ENCODE data around the gene GSTM4. TPM values are rescaled to one million over a fixed set of nuclear protein-coding genes. Genes with fewer than 3 reads are reported as not detected.

Gene GSTM4
- total RNA-seq, 1 donor from 2014 or later, result 12.7 TPM

DNA sequence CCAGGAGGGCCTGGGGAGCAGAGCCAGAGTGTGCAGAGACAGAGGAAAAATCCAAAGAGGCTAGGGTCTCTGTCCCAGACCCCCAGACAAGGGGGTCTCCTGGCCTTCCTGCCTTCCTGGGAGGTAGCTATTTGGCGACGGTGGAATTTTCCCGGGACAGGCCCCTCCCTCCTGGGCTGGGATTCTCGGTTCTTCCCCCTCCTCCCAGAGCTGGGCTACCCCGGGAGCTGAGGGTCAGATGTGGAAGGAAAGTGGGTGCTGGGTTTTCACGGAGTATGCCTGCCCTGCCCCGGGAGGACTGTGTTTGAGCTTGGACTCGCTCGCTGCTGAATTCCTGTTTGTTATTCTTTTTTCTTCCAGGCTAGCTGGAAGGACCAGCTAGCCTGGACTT is 35.5 kb upstream of the GSTM4 start:
- DNase-seq (ENCODE audit: low read depth), result no peak
- TF ChIP-seq, protein P1, sequence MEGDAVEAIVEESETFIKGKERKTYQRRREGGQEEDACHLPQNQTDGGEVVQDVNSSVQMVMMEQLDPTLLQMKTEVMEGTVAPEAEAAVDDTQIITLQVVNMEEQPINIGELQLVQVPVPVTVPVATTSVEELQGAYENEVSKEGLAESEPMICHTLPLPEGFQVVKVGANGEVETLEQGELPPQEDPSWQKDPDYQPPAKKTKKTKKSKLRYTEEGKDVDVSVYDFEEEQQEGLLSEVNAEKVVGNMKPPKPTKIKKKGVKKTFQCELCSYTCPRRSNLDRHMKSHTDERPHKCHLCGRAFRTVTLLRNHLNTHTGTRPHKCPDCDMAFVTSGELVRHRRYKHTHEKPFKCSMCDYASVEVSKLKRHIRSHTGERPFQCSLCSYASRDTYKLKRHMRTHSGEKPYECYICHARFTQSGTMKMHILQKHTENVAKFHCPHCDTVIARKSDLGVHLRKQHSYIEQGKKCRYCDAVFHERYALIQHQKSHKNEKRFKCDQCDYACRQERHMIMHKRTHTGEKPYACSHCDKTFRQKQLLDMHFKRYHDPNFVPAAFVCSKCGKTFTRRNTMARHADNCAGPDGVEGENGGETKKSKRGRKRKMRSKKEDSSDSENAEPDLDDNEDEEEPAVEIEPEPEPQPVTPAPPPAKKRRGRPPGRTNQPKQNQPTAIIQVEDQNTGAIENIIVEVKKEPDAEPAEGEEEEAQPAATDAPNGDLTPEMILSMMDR (IDR thresholded peaks at IDR 0.05; ENCODE audit: insufficient read depth, low read length, poor library complexity, severe bottlenecking), result no peak
- no peaks in the 10 kb centered on the region for H3K27me3 ChIP-seq (ENCODE audit: control insufficient read depth, insufficient read depth, low read length)
- H3K36me3 ChIP-seq (ENCODE audit: control insufficient read depth, insufficient read depth, low read length), result no peaks in the 10 kb centered on the region
- peak overlapping the region; percentile 96 for H3K4me3 ChIP-seq (ENCODE audit: low read depth, low read length)

DNA sequence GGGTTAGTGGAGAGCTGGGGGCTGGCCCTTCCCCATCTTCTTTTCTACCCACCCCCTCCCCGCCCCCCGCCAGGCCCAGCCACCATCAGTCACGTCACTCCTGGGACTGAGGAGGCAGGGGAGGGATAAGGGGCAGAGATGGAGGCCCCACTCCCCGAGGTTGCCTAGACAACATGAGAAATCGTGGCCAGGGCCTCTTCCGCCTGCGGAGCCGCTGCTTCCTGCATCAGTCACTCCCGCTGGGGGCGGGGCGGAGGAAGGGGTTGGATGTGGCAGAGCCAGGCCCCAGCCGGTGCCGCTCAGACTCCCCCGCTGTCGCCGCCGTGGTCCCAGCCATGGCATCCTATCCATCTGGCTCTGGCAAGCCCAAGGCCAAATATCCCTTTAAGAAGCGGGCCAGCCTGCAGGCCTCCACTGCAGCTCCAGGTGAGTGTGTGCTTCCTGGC is 35.0 kb upstream of the GSTM4 start:
- peak overlapping the region; percentile 96 for H3K4me3 ChIP-seq (ENCODE audit: low read depth, low read length)
- H3K36me3 ChIP-seq (ENCODE audit: control insufficient read depth, insufficient read depth, low read length), result no peaks in the 10 kb centered on the region
- TF ChIP-seq, protein P1 (IDR thresholded peaks at IDR 0.05; ENCODE audit: insufficient read depth, low read length, poor library complexity, severe bottlenecking), result no peak
- H3K27me3 ChIP-seq (ENCODE audit: control insufficient read depth, insufficient read depth, low read length), result no peaks in the 10 kb centered on the region
- DNase-seq (ENCODE audit: low read depth), result peak; percentile 78

DNA sequence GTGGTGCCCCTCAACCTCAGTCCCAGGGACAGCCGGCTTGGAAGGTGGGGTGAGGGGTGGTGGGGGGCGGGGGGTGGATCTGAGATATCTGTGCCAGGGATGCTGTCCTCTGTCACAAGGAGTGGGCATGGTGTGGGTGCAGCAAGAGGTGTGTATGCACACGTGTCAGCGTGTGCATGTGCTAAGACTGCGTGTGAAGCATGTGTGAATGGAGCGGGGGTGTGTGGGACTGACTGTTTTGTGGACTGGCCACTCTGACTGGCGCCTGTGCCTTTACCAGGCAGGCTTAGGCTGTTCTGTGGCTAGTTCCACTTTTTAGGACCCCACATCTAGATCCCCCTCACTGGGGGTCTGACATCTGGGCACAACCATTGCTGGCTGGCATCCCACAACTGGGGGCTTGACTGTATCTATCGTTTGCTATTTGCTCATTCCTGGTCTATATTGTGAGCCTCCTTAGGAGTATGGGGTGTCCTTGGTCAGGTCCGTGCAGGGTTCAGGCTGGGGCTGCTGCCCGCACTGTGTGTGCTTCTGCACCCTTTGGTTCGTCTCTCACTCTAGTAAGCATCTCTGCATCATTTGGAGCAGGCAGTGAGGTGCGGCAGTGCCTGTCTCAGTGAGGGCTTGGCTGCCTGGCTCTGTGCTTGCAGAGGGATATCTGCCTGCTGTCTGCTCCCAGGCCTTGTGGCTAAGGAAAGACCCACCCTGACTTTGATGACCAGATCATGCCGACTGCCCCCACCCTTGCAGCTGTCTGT is 34.3 kb upstream of the GSTM4 start:
- H3K36me3 ChIP-seq (ENCODE audit: control insufficient read depth, insufficient read depth, low read length), result no peaks in the 10 kb centered on the region
- TF ChIP-seq, protein P1 (IDR thresholded peaks at IDR 0.05; ENCODE audit: insufficient read depth, low read length, poor library complexity, severe bottlenecking), result no peak

DNA sequence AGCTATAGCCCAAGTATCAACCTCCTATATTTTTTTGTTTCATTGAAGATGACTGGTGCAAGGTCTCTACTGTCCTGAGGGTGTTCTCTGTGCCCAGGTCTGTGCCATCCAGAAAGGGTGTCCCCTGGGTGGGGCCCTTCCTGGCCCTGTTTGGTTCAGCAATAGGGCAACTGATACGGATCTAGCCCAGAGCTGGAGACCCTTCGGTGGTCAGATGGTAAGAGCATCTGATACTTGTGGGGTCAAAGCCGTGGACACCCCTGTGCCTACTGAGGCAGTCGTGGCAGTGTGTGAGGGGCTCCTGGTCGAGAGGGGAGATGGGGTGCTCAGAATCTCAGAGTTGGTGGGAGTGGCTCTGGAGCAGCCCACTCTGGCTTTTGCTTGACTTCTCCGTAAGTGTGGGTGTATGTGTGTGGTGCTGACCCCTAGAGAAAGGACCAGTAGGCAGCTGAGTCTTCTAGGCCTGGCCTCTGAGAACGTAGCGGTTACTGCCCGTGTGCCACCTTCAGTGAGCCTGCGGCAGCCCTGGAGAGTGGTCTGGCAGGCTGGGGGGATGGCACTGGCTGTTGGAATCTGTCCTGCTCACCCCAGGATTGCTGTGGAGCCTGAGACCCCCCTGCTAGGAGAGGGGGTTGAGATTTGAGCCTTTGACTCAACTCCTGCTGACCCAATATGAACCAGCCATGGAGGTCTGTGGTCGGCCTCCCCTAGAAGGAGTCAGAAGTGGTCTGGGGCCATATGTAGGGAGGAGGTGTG is 33.6 kb upstream of the GSTM4 start:
- TF ChIP-seq, protein P1 (IDR thresholded peaks at IDR 0.05; ENCODE audit: insufficient read depth, low read length, poor library complexity, severe bottlenecking), result no peak
- Histone ChIP-seq H3K4me3 (ENCODE audit: low read depth, low read length) (no peak overlapping the region), H3K36me3 (ENCODE audit: control insufficient read depth, insufficient read depth, low read length) (peaks cover 1% of the 10 kb centered on the region), H3K27me3 (ENCODE audit: control insufficient read depth, insufficient read depth, low read length) (no peaks in the 10 kb centered on the region)
- no peak for DNase-seq (ENCODE audit: low read depth)

More for the DNA sequence above, 34.3 kb upstream of the GSTM4 start:
- DNase-seq (ENCODE audit: low read depth), result no peak
- Histone ChIP-seq H3K4me3 (ENCODE audit: low read depth, low read length) (peak overlapping the region; percentile 96), H3K27me3 (ENCODE audit: control insufficient read depth, insufficient read depth, low read length) (no peaks in the 10 kb centered on the region)

DNA sequence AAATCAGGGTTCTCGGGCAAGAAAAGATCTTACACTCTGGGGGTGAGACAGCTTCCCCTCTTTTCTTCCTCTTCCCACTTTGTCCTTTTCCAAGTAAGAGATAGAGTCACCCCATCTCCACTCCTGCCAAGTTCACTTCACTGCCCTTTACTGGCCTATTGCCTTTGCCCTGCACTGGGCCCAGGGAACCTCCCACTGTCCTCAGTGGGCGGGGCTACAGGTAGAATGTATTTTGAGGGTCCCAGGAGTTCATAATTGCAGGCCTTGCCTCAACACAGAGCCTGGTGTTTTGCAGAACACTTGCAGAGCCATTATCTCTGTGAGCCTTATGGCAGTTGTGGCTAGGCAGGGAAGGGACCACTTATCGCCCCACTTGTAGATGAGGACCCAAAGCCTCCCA is 33.0 kb upstream of the GSTM4 start:
- no peaks in the 10 kb centered on the region for H3K27me3 ChIP-seq (ENCODE audit: control insufficient read depth, insufficient read depth, low read length)
- no peak for DNase-seq (ENCODE audit: low read depth)
- TF ChIP-seq, protein P1 (IDR thresholded peaks at IDR 0.05; ENCODE audit: insufficient read depth, low read length, poor library complexity, severe bottlenecking), result no peak
- H3K36me3 ChIP-seq (ENCODE audit: control insufficient read depth, insufficient read depth, low read length), result peaks cover 4% of the 10 kb centered on the region
- H3K4me3 ChIP-seq (ENCODE audit: low read depth, low read length), result no peak overlapping the region
